Measurements from ENCODE around the gene SLC2A6. TPM values are rescaled to one million over a fixed set of nuclear protein-coding genes. Genes with fewer than 3 reads are reported as not detected.

SLC2A6 gene
- total RNA-seq, 1 experiment from 2014 or later, result 18.7 TPM

- Histone ChIP-seq H3K18ac (ENCODE audit: insufficient read length, low read depth, low read length) (no peak within 1 kb of the TSS), H3T11ph (ENCODE audit: low read length) (no peak within 1 kb of the TSS), H2BK12ac (ENCODE audit: insufficient read length, low read depth, low read length) (no peak within 1 kb of the TSS), H3K4me2 (ENCODE audit: insufficient read depth, insufficient read length, low read length) (no peak within 1 kb of the TSS), H4K8ac (replicated peaks; ENCODE audit: insufficient read length, low read depth, low read length) (no peak within 1 kb of the TSS), H2BK15ac (ENCODE audit: low read depth, low read length) (no peak within 1 kb of the TSS), H3K4me1 (ENCODE audit: insufficient read depth, low read length) (peaks cover 4% of the 10 kb centered on the region; the same call in 1 of the 2 replicates), H3K79me2 (ENCODE audit: insufficient read depth, low read length) (no peaks in the 10 kb centered on the region), H3K23ac (ENCODE audit: insufficient read length, low read depth, low read length) (no peak within 1 kb of the TSS), H2BK120ac (ENCODE audit: low read depth, low read length, poor library complexity, severe bottlenecking) (no peak within 1 kb of the TSS), H3K14ac (ENCODE audit: insufficient read depth, low read length) (no peak within 1 kb of the TSS), H4K91ac (ENCODE audit: insufficient read length, low read depth, low read length) (no peak within 1 kb of the TSS), H3K23me2 (ENCODE audit: insufficient read length, low read depth, low read length, poor library complexity, severe bottlenecking) (no peaks in the 10 kb centered on the region), H3K27me3 (ENCODE audit: insufficient read depth, low read length) (no peaks in the 10 kb centered on the region), H2AFZ (ENCODE audit: low read length) (no peak within 1 kb of the TSS), H4K20me1 (ENCODE audit: control insufficient read depth, insufficient read depth, insufficient read length) (no peaks in the 10 kb centered on the region), H2BK20ac (ENCODE audit: low read depth, low read length, poor library complexity, severe bottlenecking) (no peak within 1 kb of the TSS), H2AK5ac (ENCODE audit: insufficient read length, low read length) (no peak within 1 kb of the TSS), H3K56ac (ENCODE audit: insufficient read length, low read depth, low read length) (no peak within 1 kb of the TSS), H3K79me1 (ENCODE audit: insufficient read depth, low read depth, low read length, poor library complexity, severe bottlenecking) (no peaks in the 10 kb centered on the region), H4K5ac (ENCODE audit: insufficient read length, low read depth, low read length) (no peak within 1 kb of the TSS), H3K4ac (ENCODE audit: low read depth, low read length) (no peak within 1 kb of the TSS), H3K27ac (ENCODE audit: insufficient read length, low read depth, low read length) (no peak within 1 kb of the TSS), H2BK5ac (ENCODE audit: insufficient read length, low read length) (no peak within 1 kb of the TSS), H3K9me3 (ENCODE audit: control insufficient read depth, low read depth, low read length) (no peaks in the 10 kb centered on the region), H3K9ac (ENCODE audit: extremely low read depth, insufficient read length, low read length) (no peak within 1 kb of the TSS)
- no peak for TF ChIP-seq CTCF (conservative IDR thresholded peaks at IDR 0.05)
- peaks cover 23 to 40% of the 10 kb centered on the region in 2 experiments for H3K4me1 Mint-ChIP-seq
- WGBS (ENCODE audit: extremely low coverage, insufficient read length, low lambda C conversion rate), result no CpG with 5 or more reads among the region's 17 CpGs
- peak within 1 kb of the TSS in 1 of 3 experiments; percentile 2; a peak in 2 of 7 replicates for H3K27ac Mint-ChIP-seq
- peaks cover 18% of the 10 kb centered on the region for H3K27me3 Mint-ChIP-seq (ENCODE audit: low read depth)
- no peak within 1 kb of the TSS for H3K4me3 Mint-ChIP-seq
- no peak for DNase-seq
- H3K9me3 Mint-ChIP-seq, result no peaks in the 10 kb centered on the region
- no peaks in the 10 kb centered on the region; a peak in 1 of 7 replicates for H3K36me3 Mint-ChIP-seq (ENCODE audit: insufficient read depth in 1 of 3, low read depth in 3 of 3)
Observed at GRCh38 chr9:133524679-133525228, 45.9 kb upstream of the SLC2A6 start, which contains the start of gene MYMK. TSS of gene MYMK (minus strand) at chr9:133524959. CDS start at chr9:133524844, 115 bp downstream.
